T-helper 2 cell treated with Interferon-gamma antibody and Interleukin-4, amounts not matched to agents 5 μg/mL and 100 μg/mL, for 36 hours (primary cell): ENCODE results near the gene GRB14.

Experiments used
- DNase-seq: peaks from one replicate; pipeline ENCODE4 v3.0.0; 2021; ENCODE audit warnings: low spot score
- H3K27ac Mint-ChIP-seq: one replicate; pipeline ENCODE4 v1.8.0; 2021; ENCODE audit warnings: mild to moderate bottlenecking, mixed read lengths
- H3K27me3 Mint-ChIP-seq: one replicate; pipeline ENCODE4 v1.8.0; 2021; ENCODE audit warnings: low read depth, mixed read lengths
- H3K36me3 Mint-ChIP-seq: one replicate; pipeline ENCODE4 v1.8.0; 2021; ENCODE audit warnings: low read depth, mixed read lengths
- H3K4me1 Mint-ChIP-seq: one replicate; pipeline ENCODE4 v1.8.0; 2021; ENCODE audit warnings: low read depth, mixed read lengths
- H3K4me3 Mint-ChIP-seq: one replicate; pipeline ENCODE4 v1.8.0; 2022; ENCODE audit warnings: mild to moderate bottlenecking, moderate library complexity, mixed read lengths
- H3K9me3 Mint-ChIP-seq: one replicate; pipeline ENCODE4 v1.8.0; 2021; ENCODE audit warnings: mixed read lengths

Gene GRB14

DNA sequence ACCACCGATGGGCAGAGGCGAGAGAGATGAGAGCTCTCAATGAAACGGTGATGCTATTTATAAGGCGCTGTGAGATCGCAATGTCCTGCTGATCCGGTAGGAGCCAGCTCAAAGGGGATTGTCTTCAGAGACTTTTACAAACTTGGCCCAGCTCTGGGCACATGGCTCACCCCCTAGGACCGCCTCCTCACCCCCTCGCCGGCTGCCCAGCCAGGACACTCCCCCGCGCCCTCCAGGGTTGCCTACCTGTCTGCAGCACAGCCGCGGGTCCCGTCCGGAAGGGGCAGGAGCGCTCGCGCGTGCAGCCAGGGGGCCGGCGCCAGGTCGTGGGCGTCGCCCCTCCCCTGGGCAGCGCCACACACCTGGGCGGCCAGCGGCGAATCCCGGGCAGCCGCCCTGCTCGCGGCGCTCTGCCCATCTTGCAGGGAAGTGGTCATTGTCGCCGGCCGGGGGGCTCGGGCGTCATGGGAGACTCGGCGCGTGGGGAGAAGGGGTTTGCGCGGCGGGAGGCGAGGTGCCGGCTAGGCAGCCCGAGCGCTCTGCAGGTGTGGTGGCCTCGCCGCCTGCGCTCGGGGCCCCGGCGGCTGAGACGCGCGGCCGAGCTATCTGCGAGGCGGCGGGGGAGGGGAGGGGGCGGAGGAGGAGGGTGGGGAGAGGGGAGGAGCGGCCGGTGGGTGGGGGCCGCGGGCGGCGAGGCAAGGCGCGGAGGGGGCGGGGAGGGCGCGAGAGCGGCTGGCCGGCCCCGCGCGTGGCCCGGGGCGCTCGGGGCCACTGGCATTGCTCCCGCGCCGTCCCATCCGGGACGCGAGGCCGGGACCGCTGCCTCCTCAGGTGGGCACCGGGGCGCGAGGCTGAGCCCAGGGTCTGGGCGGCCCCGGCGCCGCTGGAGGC, at the start of gene GRB14:
Gene GRB14, minus strand, starts transcription at position 610 of the 891 bp plus-strand sequence. Its CDS starts 173 bp downstream, at position 437.
- Mint-ChIP-seq H3K27ac (no peak within 1 kb of the TSS), H3K4me1 (no peaks in the 10 kb centered on the region), H3K9me3 (no peaks in the 10 kb centered on the region), H3K27me3 (peaks cover 28% of the 10 kb centered on the region), H3K36me3 (no peaks in the 10 kb centered on the region), H3K4me3 (peak within 1 kb of the TSS; percentile 44)
- DNase-seq: no peak

DNA sequence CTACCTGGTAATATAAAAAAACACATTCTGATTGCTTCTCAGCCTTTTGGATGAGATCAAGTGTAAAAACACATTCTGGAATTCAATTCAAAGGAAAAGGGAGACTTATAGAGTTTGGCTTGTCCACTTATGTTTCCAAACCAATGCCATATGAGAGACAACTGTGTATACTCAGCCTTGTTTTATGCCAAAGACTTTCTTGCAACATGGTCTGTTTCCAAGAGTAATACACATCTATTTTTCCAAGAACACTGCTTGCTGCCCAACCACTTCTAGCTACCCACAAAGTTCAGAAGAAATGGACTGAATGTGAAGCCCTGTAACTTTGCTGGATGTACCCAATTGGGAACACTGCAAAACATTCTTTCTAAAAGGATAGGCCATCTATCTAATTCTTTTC, 48.0 kb upstream of the GRB14 start:
- no peaks in the 10 kb centered on the region for H3K36me3 Mint-ChIP-seq
- DNase-seq: no peak
- no peaks in the 10 kb centered on the region for H3K27me3 Mint-ChIP-seq
- no peaks in the 10 kb centered on the region for H3K4me1 Mint-ChIP-seq
- no peak overlapping the region for H3K4me3 Mint-ChIP-seq
- no peak overlapping the region for H3K27ac Mint-ChIP-seq
- H3K9me3 Mint-ChIP-seq: no peaks in the 10 kb centered on the region

DNA sequence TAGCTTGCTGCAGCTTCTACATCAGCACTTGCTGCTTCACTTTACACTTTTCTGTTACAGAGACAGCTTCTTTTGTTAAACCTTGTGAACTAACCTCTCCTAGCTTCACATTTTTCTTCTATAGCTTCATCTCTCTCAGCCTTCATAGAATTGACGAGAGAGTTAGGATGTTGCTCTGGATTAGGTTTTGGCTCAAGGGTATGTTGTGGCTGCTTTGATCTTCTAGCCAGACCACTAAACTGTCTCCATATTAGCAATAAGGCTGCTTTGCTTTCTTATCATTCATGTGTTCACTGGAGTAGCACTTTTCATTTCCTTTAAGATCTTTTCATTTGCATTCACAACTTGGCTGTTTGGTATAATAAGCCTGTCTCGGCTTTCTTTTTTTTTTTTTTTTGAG, 46.3 kb upstream of the GRB14 start:
- H3K4me3 Mint-ChIP-seq: no peak overlapping the region
- no peak for DNase-seq
- H3K27me3 Mint-ChIP-seq: no peaks in the 10 kb centered on the region
- no peaks in the 10 kb centered on the region for H3K9me3 Mint-ChIP-seq
- H3K27ac Mint-ChIP-seq: no peak overlapping the region
- H3K36me3 Mint-ChIP-seq: no peaks in the 10 kb centered on the region
- H3K4me1 Mint-ChIP-seq: no peaks in the 10 kb centered on the region

- H3K27ac Mint-ChIP-seq: no peak overlapping the region
- no peak for DNase-seq
- no peaks in the 10 kb centered on the region for H3K9me3 Mint-ChIP-seq
- no peaks in the 10 kb centered on the region for H3K4me1 Mint-ChIP-seq
- H3K27me3 Mint-ChIP-seq: no peaks in the 10 kb centered on the region
- no peak overlapping the region for H3K4me3 Mint-ChIP-seq
- H3K36me3 Mint-ChIP-seq: no peaks in the 10 kb centered on the region
Measured at GRCh38 chr2:164664070-164664469, 42.8 kb upstream of the GRB14 start.

- Mint-ChIP-seq H3K4me1 (no peaks in the 10 kb centered on the region), H3K27me3 (no peaks in the 10 kb centered on the region), H3K9me3 (no peaks in the 10 kb centered on the region), H3K4me3 (no peak overlapping the region), H3K36me3 (no peaks in the 10 kb centered on the region), H3K27ac (no peak overlapping the region)
- no peak for DNase-seq
Measured at GRCh38 chr2:164662868-164663631, 41.8 kb upstream of the GRB14 start.

DNA sequence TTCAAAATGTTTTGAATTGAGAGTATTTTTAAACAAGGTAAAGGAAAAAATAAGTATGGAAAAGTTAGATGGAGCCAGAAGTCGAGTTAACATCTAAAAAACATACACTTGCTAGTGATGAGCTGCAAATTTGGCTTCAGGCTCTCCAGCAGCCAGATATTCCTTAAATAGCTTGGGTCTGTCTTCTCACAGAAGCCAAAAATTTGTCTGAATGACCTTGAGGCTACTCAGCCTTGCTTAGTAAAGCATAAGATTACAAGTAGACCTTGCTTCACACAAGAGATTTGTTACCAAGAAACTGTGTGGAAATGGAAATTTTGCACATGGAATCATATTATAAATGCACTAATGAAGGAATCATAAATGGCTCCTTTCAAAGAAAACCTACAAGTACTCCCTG, 40.8 kb upstream of the GRB14 start:
- H3K36me3 Mint-ChIP-seq: no peaks in the 10 kb centered on the region
- no peak overlapping the region for H3K27ac Mint-ChIP-seq
- H3K4me1 Mint-ChIP-seq: no peaks in the 10 kb centered on the region
- no peak overlapping the region for H3K4me3 Mint-ChIP-seq
- DNase-seq: no peak
- no peaks in the 10 kb centered on the region for H3K27me3 Mint-ChIP-seq
- H3K9me3 Mint-ChIP-seq: no peaks in the 10 kb centered on the region

DNA sequence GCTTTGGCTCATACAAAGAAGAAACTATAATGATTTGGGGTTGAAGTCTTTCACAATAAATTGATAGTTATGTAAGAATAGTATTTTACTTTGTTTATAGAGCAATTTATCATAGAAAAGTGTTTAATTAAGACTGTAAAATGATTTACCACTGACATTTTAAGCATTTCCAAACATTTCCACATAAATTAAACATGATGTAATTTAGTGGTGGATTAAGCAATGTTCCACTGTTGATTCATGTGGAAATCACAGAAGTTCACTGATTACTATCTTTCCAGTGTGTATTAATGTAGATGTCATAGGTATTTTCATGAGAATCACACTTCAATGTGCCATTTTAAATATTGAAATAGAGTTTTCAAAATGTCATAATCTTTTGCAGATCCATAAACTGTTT, 40.1 kb upstream of the GRB14 start:
- Mint-ChIP-seq H3K4me1 (no peaks in the 10 kb centered on the region), H3K9me3 (no peaks in the 10 kb centered on the region), H3K36me3 (no peaks in the 10 kb centered on the region), H3K4me3 (no peak overlapping the region), H3K27me3 (no peaks in the 10 kb centered on the region), H3K27ac (no peak overlapping the region)
- no peak for DNase-seq

DNA sequence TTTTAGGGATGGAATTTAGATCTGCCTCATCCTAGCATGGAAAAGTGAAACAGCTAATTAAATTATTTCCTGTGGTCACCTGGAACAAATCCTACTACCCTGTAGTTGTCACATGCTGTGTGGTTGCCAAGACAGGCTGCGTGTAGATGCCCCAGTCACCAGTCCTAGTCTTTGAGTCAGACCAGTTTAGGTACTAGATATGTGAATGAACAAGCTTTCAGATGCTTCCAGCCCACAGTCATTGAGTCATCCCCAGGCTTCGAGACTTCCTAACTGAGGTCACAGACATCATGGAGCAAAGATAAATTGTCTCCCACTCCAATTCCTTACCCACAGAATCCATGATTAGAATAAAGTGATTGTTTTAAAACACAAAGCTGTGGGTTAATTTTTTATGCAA, 35.8 kb upstream of the GRB14 start:
- Mint-ChIP-seq H3K4me1 (no peaks in the 10 kb centered on the region), H3K27me3 (no peaks in the 10 kb centered on the region), H3K36me3 (no peaks in the 10 kb centered on the region), H3K27ac (no peak overlapping the region), H3K4me3 (no peak overlapping the region), H3K9me3 (no peaks in the 10 kb centered on the region)
- DNase-seq: no peak

DNA sequence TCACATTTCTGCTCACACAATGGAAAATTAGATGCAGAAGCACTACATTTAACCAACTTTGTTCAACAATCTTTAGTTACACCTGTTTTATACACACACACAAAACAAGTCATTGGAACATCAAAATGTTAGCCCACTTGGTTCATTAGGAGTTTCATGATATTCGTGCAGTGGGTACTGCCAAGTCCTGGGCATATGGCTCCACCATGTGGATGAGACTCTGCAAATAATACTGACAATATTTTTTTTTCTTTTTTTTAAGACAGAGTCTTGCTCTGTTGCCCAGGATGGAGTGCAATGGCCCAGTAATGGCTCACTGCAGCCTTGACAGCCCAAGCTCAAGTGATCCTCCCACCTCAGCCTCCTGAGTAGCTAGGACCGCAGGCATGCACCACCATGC, 34.5 kb upstream of the GRB14 start:
- no peak overlapping the region for H3K4me3 Mint-ChIP-seq
- no peaks in the 10 kb centered on the region for H3K36me3 Mint-ChIP-seq
- no peaks in the 10 kb centered on the region for H3K27me3 Mint-ChIP-seq
- peaks cover 5% of the 10 kb centered on the region for H3K9me3 Mint-ChIP-seq
- H3K4me1 Mint-ChIP-seq: no peaks in the 10 kb centered on the region
- no peak overlapping the region for H3K27ac Mint-ChIP-seq
- DNase-seq: no peak

GRCh38 chr2:164655336-164655735, 34.1 kb upstream of the GRB14 start:
- Mint-ChIP-seq H3K27ac (no peak overlapping the region), H3K4me3 (no peak overlapping the region), H3K4me1 (no peaks in the 10 kb centered on the region), H3K27me3 (no peaks in the 10 kb centered on the region), H3K36me3 (no peaks in the 10 kb centered on the region), H3K9me3 (peaks cover 9% of the 10 kb centered on the region)
- no peak for DNase-seq

- Mint-ChIP-seq H3K4me1 (no peaks in the 10 kb centered on the region), H3K27ac (no peak overlapping the region), H3K27me3 (no peaks in the 10 kb centered on the region), H3K9me3 (peaks cover 13% of the 10 kb centered on the region), H3K36me3 (no peaks in the 10 kb centered on the region), H3K4me3 (no peak overlapping the region)
- no peak for DNase-seq
Measured at GRCh38 chr2:164651361-164651760, 30.1 kb upstream of the GRB14 start.

DNA sequence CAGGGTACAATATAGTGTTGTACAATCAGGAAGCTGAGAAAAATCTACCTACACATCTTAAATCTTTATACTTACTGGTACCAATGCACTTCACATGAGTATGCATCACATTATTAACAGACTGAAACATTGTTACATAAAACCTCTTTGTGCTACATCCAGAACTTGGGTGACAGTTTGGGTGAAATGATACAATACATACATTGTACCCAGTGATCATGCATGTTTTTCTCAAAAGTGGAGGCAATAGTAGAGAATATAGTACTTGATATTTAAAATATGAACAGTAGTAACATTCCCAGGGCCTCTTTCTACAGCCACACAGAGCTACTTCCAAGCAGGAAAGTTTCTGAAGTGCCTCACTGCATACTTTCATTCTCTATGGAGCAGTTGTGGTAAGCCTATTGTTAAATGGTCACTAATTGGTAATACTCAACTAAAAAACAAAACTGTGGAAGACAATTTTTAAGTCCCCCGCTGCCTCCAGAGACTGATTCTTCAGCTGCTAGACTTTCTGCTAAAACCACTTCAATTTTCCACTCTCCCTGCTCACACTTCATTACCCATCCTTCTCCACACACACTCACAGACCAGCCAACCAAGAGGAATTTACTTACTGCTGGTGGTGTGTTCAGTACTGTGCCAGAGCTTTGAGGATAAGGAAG, 22.9 kb upstream of the GRB14 start:
- Mint-ChIP-seq H3K36me3 (no peaks in the 10 kb centered on the region), H3K27ac (no peak overlapping the region), H3K4me3 (no peak overlapping the region), H3K9me3 (no peaks in the 10 kb centered on the region), H3K27me3 (no peaks in the 10 kb centered on the region), H3K4me1 (no peaks in the 10 kb centered on the region)
- DNase-seq: no peak

DNA sequence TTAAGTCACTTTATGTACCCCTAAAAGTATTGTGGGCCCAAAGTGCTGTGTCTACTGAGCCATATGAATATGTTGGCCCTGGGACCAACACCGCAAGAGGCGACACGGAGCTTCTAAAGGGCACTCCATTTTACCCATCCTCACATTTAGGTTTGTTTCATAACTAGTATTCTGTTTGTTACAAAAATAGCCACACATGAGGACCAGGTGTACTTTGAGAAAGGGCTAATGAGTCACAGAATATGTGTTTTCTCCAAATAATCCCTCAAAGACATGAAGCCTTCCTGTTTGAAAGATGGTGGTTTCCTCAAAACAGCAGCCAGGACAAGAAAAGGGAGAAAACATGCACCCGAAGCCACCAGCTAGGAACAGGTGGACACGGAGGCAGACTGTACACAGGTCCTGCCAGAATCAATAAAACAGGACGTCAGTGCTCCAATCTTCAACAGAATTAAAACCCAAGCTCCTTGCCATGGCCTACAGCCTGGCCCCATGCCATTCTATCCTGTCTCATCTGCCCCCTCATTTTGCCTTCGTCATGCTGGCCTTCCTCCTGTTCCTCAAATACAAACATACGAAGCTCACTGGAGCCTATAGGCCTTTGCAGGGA, 21.8 kb upstream of the GRB14 start:
- Mint-ChIP-seq H3K4me1 (no peaks in the 10 kb centered on the region), H3K27ac (no peak overlapping the region), H3K9me3 (no peaks in the 10 kb centered on the region), H3K4me3 (no peak overlapping the region), H3K27me3 (no peaks in the 10 kb centered on the region), H3K36me3 (no peaks in the 10 kb centered on the region)
- no peak for DNase-seq

GRCh38 chr2:164642268-164642667, 21.0 kb upstream of the GRB14 start:
- Mint-ChIP-seq H3K4me3 (no peak overlapping the region), H3K27ac (no peak overlapping the region), H3K4me1 (no peaks in the 10 kb centered on the region), H3K9me3 (no peaks in the 10 kb centered on the region), H3K27me3 (no peaks in the 10 kb centered on the region), H3K36me3 (no peaks in the 10 kb centered on the region)
- no peak for DNase-seq
